GM12878 (cell line): ENCODE results near the gene CTSA. TPM values are rescaled to one million over a fixed set of nuclear protein-coding genes. Genes with fewer than 3 reads are reported as not detected.

Experiments
- CEBPZ ChIP-seq: fragments of 150-350 bp; IDR thresholded peaks from 2 replicates; pipeline ENCODE4 v1.6.1; 2016; ENCODE audit warnings: low read depth, low read length
- CUX1 ChIP-seq: IDR thresholded peaks from 2 replicates; pipeline ENCODE4 v1.6.1; 2012; ENCODE audit warnings: improper control_type of control experiment, low read depth, low read length; ENCODE audit not compliant: insufficient replicate concordance
- FOS ChIP-seq: IDR thresholded peaks from 3 replicates; pipeline ENCODE4 v1.6.1; 2011; ENCODE audit warnings: borderline replicate concordance; ENCODE audit not compliant: insufficient read length; ENCODE audit errors: extremely low read depth
- FOXM1 ChIP-seq: IDR thresholded peaks from 2 replicates; pipeline ENCODE4 v1.6.1; 2012; ENCODE audit warnings: low read depth, mild to moderate bottlenecking, inconsistent platforms, low read length, moderate library complexity
- JUNB ChIP-seq: IDR thresholded peaks from 2 replicates; pipeline ENCODE4 v1.6.1; 2016; ENCODE audit warnings: antibody characterized with exemption, mild to moderate bottlenecking
- MEF2A ChIP-seq: IDR thresholded peaks from 2 replicates; pipeline ENCODE4 v1.6.1; 2011; ENCODE audit warnings: low read depth, mild to moderate bottlenecking, low read length, moderate library complexity; ENCODE audit not compliant: insufficient read depth
- ZNF622 ChIP-seq: fragments of 450-650 bp; IDR thresholded peaks from 2 replicates; pipeline ENCODE4 v1.6.1; 2017; ENCODE audit warnings: mild to moderate bottlenecking, inconsistent platforms
- polyA plus RNA-seq, 11 experiments: library from polyadenylated mRNA; depleted of rRNA in 4 of 11; unstranded in 6 of 11; stranded (reverse) in 5 of 11; fragments of >200 nt; fragmentation: Nextera tagmentation in 4 of 11; fragmentation: Illumina TruSeq in 1 of 11; extraction: Ambion mirVana in 4 of 11; extraction: Trizol in 1 of 11; gene quantifications; 1 replicate in 1 of 11; 2 replicates in 10 of 11; pipeline versions ENCODE4 v1.2.1 to v1.2.3, GENCODE V29; 2011 to 2016; ENCODE audit warnings: inconsistent platforms in 2 of 11, missing spikeins in 2 of 11, low read depth in 1 of 11
- total RNA-seq, 4 experiments: library from RNA; depleted of rRNA in 3 of 4; stranded (reverse); fragments of >200 nt in 3 of 4; fragmentation: Illumina TruSeq in 1 of 4; extraction: Trizol in 1 of 4; gene quantifications; 2 replicates each; pipeline versions ENCODE4 v1.2.1 to v1.2.3, GENCODE V29; 2013 to 2021
- TF ChIP-seq, protein P1 (sequence below): fragments of 450-650 bp; IDR thresholded peaks from 2 replicates; pipeline ENCODE4 v1.6.1; 2016; ENCODE audit warnings: mild to moderate bottlenecking
- TF ChIP-seq, protein P2 (sequence below): fragments of 450-650 bp; IDR thresholded peaks from 2 replicates; pipeline ENCODE4 v1.6.1; 2017; ENCODE audit warnings: borderline replicate concordance
- TF ChIP-seq, protein P3 (sequence below): IDR thresholded peaks from 2 replicates; pipeline ENCODE4 v1.6.1; 2012; ENCODE audit warnings: low read depth, low read length, improper control_type of control experiment

Gene CTSA
- total and polyA plus RNA-seq, 10 of the 15 experiments (the other 5 are each of a cell fraction or from before 2014, with no cell fraction given) = 7.1 to 67.0 (median 36.2) TPM

DNA sequence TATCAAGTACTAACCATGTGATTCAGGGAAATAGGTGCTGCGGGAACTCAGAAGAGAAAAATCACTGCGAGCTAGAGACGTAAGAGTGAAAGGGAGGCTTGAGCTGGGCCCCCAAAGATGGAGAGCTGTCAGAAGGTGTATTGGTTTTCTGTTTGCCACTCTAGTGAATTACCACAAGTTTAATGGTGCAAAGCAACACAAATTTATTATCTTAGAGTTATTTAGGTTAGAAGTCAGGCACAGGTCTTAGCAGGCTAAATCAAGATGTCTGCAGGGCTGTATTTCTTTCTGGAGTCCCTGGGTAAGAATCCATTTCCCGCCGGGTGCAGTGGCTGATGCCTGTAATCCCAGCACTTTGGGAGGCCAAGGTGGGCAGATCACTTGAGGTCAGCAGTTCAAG lies 31.2 kb upstream of the CTSA start (continued):
- no peak for TF ChIP-seq CUX1
- TF ChIP-seq CEBPZ = no peak
- TF ChIP-seq, protein P1, sequence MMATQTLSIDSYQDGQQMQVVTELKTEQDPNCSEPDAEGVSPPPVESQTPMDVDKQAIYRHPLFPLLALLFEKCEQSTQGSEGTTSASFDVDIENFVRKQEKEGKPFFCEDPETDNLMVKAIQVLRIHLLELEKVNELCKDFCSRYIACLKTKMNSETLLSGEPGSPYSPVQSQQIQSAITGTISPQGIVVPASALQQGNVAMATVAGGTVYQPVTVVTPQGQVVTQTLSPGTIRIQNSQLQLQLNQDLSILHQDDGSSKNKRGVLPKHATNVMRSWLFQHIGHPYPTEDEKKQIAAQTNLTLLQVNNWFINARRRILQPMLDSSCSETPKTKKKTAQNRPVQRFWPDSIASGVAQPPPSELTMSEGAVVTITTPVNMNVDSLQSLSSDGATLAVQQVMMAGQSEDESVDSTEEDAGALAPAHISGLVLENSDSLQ = no peak
- TF ChIP-seq JUNB = no peak
- no peak for TF ChIP-seq ZNF622
- TF ChIP-seq, protein P2, sequence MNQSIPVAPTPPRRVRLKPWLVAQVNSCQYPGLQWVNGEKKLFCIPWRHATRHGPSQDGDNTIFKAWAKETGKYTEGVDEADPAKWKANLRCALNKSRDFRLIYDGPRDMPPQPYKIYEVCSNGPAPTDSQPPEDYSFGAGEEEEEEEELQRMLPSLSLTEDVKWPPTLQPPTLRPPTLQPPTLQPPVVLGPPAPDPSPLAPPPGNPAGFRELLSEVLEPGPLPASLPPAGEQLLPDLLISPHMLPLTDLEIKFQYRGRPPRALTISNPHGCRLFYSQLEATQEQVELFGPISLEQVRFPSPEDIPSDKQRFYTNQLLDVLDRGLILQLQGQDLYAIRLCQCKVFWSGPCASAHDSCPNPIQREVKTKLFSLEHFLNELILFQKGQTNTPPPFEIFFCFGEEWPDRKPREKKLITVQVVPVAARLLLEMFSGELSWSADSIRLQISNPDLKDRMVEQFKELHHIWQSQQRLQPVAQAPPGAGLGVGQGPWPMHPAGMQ = no peak
- no peak for TF ChIP-seq FOS
- TF ChIP-seq FOXM1 = no peak
- TF ChIP-seq MEF2A = no peak
- TF ChIP-seq, protein P3, sequence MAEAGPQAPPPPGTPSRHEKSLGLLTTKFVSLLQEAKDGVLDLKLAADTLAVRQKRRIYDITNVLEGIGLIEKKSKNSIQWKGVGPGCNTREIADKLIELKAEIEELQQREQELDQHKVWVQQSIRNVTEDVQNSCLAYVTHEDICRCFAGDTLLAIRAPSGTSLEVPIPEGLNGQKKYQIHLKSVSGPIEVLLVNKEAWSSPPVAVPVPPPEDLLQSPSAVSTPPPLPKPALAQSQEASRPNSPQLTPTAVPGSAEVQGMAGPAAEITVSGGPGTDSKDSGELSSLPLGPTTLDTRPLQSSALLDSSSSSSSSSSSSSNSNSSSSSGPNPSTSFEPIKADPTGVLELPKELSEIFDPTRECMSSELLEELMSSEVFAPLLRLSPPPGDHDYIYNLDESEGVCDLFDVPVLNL = no peak
